ENCODE data around the gene NEK11.

NEK11 gene

DNA sequence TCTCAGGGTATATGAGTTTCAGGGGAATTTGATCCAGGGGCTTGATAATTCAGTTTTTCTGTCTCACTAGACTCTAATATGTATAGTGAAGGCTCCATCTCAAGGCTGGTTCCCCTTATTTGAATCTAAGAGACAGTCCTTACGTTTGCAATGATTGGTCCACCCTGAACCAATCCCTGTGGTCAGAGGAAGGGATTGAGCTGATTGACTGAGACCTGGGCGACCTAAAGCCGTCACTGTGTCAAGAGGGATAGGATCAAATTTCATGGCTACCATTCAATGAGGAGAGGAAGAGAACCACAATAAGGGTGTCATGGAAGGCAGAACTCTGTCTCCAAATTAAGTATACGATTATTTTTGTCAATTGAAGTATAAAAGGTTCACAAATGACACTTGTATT is 371.2 kb downstream of the NEK11 start:
- no peak for DNase-seq (ENCODE audit: low spot score)

Small RNA genes lying within 50 kb of the gene (small RNA-seq; reads per million reads assigned to genes)
- 0 reads per million in 2 experiments for gene RNU6-726P
